Subcutaneous adipose tissue (tissue), 4 donors: ENCODE results near the gene TRDN. TPM values are rescaled to one million over a fixed set of nuclear protein-coding genes. Genes with fewer than 3 reads are reported as not detected.

Experiments used
- total RNA-seq, 4 donors: library from RNA; depleted of rRNA; stranded (reverse); fragments of >200 nt; gene quantifications; one replicate each; pipeline ENCODE4 v1.1.0, GENCODE V29; 2016
- TF ChIP-seq, protein P1 (sequence below): fragments of 450-650 bp; IDR thresholded peaks from one replicate; pipeline ENCODE4 v1.5.1; 2016; ENCODE audit warnings: low read depth, mild to moderate bottlenecking, control low read depth, antibody characterized with exemption, moderate library complexity

TRDN gene
- total RNA-seq, 4 donors from 2014 or later, result under 0.01 to 2.8 (median 2.2) TPM; not detected in 1

DNA sequence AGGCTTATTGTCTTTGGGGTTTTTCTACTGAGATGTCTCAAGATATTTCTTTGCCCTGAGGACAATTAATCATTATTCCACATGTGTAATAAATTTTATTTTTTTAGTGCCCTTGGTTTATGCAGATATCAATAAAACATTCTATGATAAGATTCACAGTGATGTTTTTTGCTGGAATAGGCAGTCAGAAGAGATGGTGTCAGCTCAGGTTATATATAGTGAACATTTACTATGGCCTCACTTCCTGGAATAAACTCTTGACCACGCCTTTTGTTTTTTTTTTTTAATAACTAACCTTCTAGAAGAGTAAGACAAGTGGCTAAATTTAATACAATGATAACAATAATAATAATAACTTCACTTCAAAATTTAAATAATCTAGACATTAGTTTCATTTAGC is 209.7 kb downstream of the TRDN start:
- TF ChIP-seq, protein P1, sequence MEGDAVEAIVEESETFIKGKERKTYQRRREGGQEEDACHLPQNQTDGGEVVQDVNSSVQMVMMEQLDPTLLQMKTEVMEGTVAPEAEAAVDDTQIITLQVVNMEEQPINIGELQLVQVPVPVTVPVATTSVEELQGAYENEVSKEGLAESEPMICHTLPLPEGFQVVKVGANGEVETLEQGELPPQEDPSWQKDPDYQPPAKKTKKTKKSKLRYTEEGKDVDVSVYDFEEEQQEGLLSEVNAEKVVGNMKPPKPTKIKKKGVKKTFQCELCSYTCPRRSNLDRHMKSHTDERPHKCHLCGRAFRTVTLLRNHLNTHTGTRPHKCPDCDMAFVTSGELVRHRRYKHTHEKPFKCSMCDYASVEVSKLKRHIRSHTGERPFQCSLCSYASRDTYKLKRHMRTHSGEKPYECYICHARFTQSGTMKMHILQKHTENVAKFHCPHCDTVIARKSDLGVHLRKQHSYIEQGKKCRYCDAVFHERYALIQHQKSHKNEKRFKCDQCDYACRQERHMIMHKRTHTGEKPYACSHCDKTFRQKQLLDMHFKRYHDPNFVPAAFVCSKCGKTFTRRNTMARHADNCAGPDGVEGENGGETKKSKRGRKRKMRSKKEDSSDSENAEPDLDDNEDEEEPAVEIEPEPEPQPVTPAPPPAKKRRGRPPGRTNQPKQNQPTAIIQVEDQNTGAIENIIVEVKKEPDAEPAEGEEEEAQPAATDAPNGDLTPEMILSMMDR, result no peak

DNA sequence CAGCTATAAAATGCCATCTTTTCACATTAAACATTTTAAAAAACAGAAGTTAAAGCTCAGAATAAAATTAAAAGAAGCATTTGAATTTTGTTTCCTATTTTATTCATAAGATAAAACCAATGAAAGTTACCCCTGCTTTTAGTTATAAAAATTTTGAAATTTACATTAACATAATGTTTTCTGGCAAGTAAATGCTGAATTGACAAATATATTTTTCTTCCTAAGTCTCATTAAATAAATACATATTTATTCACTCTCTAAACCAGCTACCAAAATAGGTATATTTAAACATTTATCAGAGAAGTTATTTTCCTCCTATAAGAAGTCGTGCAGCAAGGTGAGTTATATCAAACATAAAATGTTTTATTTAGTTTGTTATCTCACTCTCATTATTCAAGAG is 213.6 kb downstream of the TRDN start:
- TF ChIP-seq, protein P1, result no peak

DNA sequence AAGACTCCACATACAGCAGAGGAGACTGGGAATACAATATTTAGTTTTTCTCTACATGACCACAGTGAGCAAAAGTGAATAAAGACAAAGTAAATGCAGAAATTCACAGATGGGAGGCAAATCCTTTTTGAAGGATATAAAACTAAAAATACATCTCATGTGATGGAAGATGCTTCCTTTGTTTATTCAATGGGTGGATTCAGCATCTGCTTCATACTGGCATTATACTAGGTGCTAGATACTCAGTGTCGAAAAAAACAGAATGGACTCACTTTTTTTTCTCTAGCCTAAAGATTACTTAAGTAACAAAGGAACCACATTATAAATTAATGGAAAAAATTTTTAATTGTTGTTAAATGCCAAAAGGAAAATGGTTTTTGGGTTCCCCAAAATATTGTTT is 216.2 kb downstream of the TRDN start:
- TF ChIP-seq, protein P1, result no peak

DNA sequence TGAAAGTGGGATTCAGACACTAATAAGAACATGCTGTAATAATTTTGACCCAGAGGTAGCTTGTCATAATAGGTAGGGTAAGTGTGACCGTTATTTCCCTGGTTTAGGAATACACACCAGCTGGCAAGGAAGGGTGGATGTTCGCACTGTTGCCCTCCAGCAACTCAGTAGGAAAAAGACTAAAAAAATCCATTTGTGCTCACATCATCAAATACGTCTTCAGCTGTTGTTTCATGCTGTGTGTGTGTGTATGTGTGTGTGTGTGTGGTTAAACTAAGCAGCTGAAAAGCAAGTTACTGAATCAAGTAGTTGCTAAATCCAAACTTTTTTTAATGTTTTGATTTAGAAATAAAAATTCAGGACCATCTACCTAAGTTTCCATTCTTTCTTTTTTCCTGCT is 218.7 kb downstream of the TRDN start:
- TF ChIP-seq, protein P1, result no peak

DNA sequence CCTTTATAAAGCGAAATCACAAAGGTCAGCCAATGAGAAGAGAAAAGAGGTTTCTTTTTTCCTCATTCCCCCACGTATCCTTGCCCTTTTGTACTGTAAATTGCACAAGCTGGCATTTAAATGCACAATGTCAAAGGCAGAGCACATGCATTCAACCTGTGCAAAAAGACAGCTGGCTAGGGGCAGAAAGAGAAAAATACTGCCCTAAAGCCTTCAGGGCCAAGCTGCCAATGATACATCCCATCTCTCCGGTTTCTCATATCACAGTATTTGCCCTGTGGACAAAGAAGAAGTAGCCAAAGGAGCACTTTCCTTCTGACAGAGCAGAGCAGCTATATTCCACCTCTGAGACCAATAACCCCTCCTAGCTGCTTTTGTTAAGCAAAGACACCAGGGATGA is 219.2 kb downstream of the TRDN start:
- TF ChIP-seq, protein P1, result no peak

DNA sequence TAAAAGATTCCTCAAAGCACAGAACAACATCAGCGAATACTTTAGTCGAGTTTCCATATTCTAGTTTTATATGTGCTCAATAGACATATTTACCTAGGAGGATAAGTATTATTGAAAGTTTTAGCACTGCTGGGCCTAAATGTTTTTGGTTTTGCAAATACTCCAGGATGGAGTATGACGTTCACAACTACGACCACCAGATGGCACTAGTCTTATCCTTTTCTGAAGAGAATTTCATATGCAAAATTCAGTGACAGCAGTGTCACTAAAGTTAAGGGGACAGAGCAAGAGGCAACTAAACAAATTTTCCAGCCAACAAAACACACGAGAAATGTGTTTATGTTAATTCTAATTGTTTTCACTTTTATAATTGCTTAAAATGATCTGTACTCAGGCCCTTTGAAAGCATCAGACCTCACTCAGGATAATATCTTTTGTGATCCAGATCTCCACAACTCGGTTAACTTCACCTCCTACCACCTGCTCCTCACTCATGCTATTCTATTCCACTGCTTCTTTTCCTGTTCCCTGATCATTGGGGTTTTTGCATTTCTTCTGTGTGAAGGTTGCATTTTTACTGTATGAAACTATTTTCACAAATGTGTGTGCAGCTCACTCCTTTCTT is 220.8 kb downstream of the TRDN start:
- TF ChIP-seq, protein P1, result no peak

DNA sequence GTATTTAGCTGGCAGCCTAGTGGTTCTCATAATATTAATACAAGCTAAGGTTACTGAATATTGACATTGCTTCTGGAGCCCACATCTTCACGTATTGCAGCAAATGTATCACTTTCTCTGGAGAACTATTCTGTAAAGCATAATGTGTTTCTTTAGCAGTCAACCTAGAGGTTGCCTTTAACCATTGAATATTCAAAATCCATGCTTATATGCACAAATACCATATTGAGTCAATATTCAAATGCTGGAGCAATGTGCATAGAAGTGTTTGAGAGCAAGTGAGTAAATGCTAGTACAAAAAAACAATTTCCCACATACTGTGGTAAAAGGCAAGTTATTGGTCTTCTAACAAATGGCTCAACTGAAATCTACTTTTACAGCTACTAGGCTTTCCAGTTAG is 231.8 kb downstream of the TRDN start:
- TF ChIP-seq, protein P1, result no peak
